ENCODE measurements around the gene AP1M2.
"Not testable (repeated sequence)": the region's sequence is repeated elsewhere in the genome, so short reads cannot be mapped to it uniquely, and the experiment has no call there.

Gene AP1M2

GRCh38 chr19:10535613-10536012, 51.5 kb downstream of the AP1M2 start:
- no peak for DNase-seq

GRCh38 chr19:10533646-10534386, 53.3 kb downstream of the AP1M2 start:
- DNase-seq, result no peak

GRCh38 chr19:10532457-10532856, 54.7 kb downstream of the AP1M2 start:
- no peak for DNase-seq

- DNase-seq, result not testable (repeated sequence)
Observed at GRCh38 chr19:10526887-10527286, 60.2 kb downstream of the AP1M2 start.

GRCh38 chr19:10525636-10526035, 61.5 kb downstream of the AP1M2 start:
- no peak for DNase-seq

- DNase-seq, result no peak
Observed at GRCh38 chr19:10523135-10523636, 63.9 kb downstream of the AP1M2 start.
